Activated CD4-positive, alpha-beta T cell treated with anti-CD3 and anti-CD28 coated beads, Interleukin-2, amount 50 U/mL, for 16 hours (primary cell): ENCODE data around the gene HMG20A.
"Not testable (repeated sequence)": the region's sequence is repeated elsewhere in the genome, so short reads cannot be mapped to it uniquely, and the experiment has no call there.

Experiments used
- DNase-seq: peaks from one replicate; pipeline ENCODE4 v3.0.0-alpha.2; 2020

Gene HMG20A

DNA sequence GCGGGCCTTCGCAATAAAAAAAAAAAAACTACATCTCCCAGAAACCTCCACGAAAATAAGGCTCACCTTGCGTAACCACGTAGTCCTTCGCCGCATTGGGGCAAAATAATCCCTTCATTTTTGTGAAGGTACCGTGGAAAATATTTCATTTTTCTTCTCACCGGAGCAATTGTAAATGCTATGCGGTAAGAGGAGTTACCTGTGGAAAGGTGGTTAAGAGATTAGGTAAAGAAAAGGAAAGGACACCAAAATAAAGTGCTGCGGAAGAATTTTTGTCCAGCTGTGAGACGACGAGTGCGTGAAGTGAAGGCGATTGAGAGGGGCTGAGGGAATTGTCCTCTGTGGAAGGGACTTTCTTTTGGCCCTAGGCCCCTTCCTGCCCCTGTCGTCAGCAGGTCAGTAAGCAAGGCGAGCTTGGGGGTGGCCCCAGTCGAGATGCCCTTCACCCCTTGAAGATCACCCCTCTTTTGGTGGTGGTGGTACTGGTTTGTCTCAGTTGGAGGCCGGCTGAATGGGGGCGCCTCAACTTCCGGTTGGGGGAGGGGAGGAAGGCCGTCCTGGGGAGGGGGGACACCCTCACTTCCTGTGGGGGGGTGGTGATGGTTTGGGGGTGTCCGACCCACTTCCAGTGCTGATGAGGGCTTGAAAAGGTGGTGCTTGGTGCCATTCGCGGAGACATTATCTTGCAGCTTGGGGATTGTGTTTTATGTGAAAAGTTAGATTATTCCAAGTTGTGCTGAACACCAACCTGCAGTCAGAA is at the start of gene HMG20A:
Gene HMG20A, plus strand, starts transcription at position 279 of the 760 bp plus-strand sequence. CDS start 37,520 bp downstream, outside the sequence.
- peak; percentile 72 for DNase-seq

DNA sequence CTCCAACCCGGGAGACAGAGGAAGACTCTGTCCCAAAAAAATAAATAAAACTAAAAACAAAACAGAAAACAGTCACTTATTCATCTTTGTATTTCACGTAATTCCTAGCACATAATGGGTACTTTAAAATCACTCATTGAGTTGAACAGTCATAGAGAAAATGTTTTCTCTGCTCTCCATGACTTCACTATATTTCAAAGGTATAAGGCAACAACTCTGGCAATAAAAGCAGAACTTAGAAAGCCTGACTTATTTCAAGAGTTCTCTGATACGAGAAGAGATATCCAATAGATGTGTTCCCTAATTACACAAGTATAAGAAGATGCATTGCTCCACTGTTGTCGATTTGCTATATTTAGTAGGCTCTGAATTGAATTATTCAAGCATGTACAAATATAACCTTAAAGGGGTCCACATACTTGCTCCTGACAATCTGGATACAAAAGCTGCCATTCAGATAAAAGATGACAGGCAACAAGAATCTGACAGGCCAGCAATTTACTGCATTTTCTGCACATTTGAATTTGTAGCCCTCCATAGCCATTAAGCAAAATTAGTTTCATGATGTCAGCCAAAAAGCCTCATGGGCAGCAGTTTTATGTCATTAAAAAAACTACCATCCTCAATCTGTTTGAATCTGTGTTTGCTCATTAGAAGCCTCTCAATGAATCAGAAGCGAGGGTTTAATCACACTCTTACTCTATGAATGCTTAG is 48.7 kb upstream of the HMG20A start:
- no peak for DNase-seq

DNA sequence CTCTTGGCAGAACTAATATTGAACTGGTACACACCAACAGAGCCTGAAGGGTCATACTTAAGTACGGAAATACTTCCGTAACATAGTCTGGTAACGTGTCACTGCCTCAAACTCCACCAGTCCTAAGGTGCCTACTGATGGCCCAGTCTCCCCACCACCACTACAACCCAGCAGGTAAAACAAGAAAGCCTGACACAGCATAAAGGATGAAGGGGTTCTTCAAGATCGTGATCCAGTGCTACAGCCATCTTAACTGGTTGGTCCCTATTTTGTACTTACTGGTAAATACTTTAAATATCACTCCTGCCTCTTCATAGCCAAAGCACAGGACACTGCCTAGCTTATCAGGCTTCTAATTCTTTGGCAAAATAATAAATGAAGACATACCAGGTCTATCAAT is 47.2 kb upstream of the HMG20A start:
- no peak for DNase-seq

DNA sequence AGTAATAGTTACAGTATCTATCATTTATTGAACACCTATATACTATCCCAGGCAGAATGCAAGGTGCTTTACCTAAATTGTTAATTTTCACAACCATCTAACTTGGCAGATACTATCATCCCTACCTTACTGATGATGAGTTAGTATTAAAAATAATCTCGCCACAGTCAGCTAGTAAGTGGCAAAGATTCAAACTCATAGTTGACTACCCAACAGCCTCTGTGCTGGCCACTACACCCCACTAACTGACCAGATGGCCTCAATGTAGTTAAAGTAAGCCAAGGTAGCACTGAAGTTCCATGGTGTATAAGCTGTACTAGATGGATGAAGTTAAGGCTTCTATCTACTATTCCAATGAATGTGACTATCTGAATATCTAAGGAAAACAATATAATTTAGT is 45.6 kb upstream of the HMG20A start:
- no peak for DNase-seq

DNA sequence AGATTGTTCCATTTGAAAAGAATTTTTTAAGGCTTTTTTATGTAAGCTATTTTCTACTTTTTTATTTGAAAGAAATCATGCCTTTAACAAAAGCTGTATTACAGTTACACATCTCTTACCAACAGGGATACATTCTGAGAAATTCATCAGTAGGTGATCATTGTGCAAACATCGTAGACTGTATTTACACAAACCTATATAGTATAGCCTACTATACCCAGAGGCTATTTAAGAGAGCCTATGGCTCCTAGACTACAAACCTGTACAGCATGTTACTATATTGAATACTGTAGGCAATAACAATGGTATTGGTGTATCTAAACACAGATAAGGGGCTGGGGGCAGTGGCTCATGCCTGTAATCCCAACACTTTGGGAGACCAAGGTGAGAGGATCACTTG is 43.9 kb upstream of the HMG20A start:
- DNase-seq: no peak

DNA sequence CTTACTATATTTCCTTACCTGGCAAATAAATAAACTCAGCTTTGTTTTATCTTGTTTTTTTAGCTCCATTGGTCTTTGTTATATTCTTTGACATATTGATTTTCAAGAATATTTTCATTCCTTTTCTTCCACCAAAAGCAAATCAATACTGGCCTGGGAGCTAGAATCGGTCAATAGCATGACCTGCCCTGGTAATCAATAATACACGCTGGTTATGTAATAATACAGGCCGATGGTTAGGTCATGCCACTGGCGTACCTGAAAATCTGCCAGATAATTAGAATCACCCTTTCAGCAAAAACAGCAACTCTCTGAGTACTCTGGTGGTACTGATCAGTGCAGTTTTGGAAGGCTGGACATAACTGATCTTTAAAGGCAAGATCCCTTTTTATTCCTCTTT is 40.7 kb upstream of the HMG20A start:
- DNase-seq: no peak

DNA sequence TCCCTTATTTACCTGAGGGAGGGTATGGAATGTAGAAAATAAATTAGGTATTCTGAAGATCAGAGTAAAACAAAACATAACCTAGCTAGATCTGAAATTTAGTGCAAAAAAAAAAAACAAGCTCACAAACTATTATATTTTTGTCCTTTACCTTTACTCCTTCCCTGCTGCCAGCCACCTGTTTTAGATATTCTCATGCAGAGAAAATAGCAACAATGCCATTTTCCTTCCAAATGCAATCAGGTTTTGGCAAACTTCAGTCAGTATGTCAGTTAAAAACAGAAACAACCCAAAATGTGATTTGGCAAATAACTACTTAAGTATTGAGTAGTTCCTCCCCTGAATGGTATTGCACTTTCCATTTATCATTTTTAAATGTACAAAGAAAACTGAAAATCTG is 36.6 kb upstream of the HMG20A start:
- no peak for DNase-seq

DNA sequence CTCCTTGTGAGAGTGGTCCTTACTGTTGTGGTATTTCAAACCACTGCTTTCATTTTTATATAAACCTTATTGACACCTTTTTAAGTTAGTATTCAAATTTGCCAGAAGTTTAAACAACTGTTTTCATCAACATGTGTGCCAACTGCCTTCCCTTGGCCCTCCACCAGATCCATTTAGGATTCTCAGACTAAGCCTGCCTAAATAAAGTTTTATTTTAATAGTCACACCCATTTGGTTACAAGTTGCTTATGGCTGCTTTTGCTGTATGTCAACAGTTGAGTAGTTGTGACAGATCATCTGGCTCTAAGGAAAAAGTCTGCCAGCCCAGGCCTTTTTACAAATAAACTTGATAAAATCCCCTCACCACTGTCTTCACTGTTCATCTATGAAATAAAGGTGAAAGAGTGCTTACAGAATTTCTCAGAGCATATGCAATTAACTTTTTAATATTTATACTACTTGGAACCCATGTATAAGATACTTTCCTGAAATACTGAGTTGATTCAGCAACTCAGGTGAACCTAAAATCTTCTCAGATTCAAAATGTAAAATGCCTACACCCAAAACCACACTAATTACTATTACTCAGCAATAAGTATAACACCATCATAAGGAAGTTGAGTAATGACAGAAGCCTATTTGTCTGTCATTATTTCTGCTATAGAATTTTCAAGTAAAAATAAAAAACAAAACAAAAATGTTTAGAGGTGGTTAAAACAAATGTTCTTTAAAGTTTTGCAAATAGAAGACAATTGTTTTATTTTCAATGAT is 35.9 kb upstream of the HMG20A start:
- DNase-seq: peak; percentile 25

DNA sequence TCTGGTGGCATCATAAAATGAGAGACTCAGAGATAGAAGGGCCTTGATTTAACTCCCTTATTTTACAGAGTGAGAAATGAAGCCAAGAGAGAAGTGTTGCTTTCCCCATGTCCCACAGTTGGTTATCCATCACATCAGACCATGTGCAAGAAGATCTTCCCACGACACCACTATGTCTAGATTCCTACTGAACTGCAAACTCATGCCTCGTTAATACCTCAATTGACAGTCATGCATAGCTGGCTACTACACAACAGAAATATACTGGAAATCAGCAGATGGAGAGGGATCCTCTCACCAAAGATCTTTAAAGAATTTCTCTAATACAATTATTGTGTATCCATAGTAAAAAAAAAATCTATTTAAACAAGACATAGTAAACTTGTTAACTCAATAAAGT is 34.1 kb upstream of the HMG20A start:
- no peak for DNase-seq

DNA sequence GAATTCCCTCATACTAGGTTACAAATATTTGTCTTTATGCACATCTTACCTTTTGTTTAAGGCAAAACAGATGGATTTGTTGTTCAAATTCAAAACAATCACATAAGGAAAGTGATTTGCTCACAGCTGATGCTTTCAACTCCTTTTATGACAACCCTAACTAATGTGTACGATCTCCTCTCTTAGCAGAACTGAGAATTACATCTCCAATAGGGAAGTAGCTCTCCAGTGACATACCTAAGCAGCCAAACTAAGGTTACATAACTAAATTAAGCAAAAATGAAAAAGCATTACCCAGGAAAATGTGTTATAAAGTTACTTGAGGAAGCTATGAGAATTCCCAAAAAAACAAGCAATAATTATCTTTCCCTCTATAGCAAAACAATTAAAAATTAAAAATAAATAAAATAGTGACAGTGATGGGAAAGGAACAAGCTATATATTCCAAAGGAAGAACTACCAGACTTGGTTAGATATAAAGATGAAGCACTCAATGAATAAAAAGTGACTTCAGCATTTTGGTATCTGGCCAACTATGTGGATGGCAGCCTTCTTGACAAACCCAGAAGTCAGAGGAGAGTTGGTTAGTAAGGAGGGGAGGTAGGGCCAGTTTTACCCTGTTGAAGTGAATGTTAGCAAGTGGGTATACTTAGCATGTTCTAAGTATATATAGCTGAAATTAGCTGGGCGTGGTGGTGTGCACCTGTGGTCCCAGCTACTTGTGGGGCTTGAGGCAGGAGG is 33.2 kb upstream of the HMG20A start:
- no peak for DNase-seq

DNA sequence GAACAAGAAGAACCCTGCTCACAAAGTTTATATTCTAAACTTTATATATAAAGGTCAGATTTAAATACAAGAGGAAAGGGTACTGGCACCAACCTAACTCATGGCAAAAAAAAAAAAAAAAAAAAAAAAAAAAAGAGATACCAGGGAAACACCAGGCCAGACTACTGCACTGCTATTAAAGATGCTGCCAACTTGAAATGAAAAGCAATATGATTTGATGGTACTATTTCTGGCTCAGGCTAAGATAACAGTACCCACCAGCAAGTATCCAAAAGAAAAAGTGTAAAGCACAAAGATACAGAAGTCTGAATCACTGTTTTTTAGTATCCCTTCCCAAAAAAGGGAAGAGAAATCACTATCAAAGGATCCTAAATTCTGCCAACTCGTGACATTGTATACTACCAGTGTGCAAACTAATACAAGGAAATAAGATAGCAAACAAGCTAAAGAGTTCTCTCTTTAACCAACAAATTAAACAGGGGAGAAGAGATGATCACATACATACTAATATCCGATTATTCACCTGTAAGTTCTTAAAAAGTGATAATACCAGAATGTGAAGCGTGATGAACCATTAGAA is 29.2 kb upstream of the HMG20A start:
- DNase-seq: no peak

DNA sequence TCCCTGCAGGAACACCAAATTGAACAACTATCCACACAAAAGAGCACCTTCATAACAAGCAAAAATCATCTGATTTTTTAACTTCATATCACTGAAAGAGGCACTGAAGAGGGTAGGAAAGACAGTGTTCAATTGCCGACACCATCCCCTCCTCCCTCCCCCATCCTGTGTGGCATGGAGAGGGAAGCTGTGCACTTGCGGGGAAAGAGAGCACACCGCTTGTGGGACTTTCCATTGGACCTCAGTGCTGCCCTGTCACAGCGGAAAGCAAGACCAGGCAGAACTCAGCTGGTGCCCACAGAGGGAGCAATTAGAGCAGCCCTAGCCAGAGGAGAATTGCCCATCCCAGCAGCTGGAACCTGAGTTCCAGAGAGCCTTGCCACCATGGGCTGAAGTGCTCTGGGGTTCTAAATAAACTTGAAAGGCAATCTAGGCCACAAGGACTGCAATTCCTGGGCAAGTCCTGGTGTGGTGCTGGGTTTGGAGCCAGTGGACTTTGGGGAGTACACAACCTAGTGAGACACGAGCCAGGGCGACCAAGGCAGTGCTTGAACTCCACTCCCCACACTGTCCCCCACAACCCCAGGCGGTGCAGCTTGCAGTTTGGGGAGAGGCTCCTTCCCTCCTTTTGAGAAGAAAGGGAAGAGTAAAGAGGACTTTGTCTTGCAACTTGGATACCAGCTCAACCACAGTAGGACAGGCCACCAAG is 27.8 kb upstream of the HMG20A start:
- DNase-seq: no peak

DNA sequence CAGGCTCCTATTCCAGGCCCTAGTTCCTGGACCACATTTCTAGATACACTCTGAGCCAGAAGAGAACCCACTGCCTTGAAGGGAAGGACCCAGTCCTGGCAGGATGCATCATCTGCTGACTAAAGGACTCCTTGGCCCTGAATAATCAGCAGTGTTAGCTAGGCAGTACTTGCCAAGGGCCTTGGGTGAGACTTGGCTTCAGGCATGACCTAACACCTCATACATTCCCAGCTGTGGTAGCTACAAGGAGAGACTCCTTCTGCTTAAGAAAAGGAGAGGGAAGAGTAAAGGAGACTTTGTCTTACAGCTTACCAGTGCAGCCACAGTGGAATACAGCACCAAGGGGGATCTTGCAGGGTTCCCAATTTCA is 27.2 kb upstream of the HMG20A start:
- no peak for DNase-seq

DNA sequence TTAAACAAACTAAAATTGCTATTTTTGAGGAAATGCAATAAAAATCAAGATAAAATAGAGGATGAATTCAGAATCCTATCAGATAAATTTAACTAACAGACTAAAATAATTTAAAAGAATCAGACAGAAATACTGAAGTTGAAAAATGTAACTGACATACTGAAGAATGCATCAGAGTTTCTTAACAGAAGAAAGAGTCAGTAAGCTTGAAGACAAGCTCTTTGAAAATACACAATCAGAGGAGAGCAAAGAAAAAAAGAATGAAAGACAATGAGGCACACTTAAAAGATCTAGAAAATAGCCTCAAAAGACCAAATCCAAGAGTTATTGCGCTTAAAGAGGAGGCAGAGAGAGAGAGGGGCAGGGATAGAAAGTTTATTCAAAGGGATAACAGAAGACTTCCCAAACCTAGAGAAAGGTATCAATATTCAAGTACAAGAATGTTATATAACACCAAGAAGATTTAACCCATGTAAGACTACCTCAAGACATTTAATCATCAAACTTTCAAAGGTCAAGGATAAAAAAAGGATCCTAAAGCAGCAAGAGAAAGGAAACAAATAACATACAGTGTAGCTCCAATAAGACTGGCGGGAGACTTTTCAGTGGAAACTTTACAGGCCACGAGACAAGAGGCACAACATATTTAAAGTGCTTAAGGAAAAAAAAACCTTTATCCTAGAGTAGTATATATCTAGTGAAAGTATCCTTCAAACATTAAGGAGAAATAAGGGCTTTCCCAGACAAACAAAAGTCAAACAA is 25.5 kb upstream of the HMG20A start:
- no peak for DNase-seq

DNA sequence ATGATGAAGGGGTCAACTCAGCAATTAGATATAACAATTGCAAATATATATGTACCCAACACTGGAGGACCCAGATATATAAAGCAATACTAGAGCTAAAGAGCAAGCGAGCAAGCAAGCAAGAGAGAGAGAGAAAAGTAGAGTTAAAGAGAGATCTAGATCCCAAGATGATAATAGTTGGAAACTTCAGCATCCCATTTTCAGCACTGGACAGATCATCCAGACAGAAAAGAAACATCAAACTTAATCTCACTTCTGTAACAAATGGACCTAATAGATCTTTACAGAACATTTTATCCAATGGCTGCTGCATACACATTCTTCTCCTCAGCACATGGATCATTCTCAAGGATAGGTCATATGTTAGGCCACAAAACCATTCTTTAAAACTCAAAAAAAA is 24.0 kb upstream of the HMG20A start:
- DNase-seq: no peak

DNA sequence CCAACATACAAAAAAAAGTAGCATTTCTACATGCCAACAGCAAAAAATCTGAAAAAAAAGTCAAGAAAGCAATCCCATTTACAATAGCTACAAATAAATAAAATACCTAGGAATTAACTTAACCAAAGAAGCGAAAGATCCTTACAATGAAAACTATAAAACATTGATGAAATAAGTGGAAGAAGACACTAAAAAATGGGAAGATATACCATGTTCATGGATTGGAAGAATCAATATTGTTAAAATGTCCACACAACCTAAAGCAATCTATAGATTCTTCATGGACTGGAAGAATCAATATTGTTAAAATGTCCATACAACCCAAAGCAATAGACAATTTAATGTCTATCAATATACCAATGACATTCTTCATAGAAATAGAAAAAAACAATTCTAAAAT is 21.8 kb upstream of the HMG20A start:
- DNase-seq: no peak

DNA sequence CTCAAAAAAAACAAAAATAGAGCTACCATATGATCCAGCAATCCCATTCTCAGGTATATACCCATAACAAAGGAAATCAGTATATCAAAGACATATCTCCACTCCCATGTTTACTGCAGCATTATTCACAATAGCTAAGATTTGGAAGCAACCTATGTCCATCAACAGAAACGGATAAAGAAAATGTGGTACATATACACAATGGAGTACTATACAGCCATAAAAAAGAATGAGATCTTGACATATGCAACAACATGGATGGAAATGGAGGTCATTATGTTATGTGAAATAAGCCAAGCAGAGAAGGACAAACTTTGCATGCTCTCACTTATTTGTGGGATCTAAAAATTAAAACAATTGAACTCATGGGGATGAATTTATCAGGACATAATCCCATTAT is 20.4 kb upstream of the HMG20A start:
- DNase-seq: no peak

DNA sequence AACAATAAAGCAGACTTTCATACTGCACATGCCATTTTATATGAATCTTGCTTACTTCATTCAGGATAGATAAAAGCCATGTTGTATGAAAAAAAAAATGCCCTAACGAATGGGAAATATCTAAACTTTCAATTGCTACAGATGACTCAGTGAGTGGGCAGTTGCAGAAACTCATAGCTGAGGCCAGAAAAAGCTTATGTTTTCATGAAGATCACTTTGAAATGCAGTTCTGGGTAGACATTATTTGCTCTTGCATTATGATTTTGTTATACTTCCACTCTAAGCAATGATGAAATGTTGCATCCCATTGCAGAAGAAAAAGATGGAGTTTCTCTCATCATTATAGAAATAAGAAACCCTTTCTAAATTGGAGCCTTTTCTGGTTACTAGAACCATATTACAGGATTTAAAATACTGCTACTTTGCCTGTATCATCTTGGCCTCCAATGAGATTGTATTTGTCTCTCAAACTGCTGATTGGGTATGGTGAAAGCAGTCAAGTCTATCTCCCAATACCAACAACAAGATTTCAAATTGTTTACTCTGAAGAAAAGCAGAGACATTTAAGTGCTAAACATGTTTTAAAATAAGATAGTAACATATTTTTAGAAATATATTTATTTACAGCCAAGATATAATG is 17.8 kb upstream of the HMG20A start:
- DNase-seq: peak; percentile 20

DNA sequence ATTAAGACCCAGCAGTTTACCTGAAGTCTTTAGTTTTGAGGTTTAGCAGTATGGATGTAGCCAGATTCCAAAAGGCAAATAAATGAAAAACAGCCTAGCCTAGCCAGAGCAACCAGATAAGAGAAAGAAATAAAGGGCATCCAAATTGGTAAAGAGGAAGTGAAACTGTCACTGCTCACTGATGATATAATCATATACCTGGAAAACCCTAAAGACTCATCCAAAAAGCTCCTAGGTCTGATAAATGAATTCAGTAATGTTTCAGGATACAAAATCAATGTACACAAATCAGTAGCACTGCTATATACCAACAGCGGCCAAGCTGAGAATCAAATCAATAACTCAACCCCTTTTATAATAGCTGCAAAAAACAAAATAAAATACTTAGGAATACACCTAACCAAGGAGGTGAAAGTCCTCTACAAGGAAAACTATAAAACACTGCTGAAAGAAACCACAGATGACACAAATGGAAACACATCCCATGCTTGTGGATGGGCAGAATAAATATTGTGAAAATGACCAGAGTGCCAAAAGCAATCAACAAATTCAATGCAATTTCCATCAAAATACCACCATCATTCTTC is 14.4 kb upstream of the HMG20A start:
- not testable (repeated sequence) for DNase-seq

DNA sequence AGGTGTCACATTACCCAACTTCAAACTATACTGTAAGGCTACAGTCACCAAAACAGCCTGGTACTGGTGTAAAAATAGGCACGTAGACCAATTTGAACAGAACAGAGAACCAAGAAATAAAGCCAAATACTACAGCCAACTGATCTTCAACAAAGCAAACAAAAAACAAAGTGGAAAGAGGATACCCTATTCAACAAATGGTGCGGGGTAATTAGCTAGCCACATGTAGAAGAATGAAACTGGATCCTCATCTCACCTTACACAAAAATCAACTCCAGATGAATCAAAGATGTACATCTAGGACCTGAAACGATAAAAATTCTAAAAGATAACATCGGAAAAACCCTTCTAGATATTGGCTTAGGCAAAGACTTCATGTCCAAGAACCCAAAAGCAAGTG is 13.8 kb upstream of the HMG20A start:
- no peak for DNase-seq
